GM18508 (cell line): ENCODE data around the gene JPH3.
"Not testable (repeated sequence)": the region's sequence is repeated elsewhere in the genome, so short reads cannot be mapped to it uniquely, and the experiment has no call there.

Experiments used
- ATAC-seq: cut with Tn5 transposase; IDR thresholded peaks from one replicate; pipeline ENCODE4 v1.9.1; 2021; ENCODE audit warnings: moderate number of reproducible peaks; ENCODE audit not compliant: insufficient read depth, unreplicated experiment

Gene JPH3

DNA sequence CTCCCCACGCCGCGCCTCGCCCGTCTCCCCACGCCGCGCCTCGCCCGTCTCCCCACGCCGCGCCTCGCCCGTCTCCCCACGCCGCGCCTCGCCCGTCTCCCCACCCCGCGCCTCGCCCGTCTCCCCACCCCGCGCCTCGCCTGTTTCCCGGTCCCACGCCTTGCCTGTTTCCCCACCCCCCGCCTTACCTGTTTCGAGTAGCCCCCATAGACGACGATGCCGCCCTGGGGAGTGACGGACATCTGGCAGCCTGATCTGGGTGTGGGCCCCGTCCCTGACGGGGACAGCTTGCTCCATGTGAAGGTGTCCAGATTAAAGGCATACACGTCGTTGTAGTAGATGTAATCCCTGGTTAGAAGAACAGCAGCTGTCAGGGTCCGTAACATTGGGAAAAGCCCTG, 124.3 kb downstream of the JPH3 start:
- not testable (repeated sequence) for ATAC-seq

GRCh38 chr16:87727346-87727745, 125.0 kb downstream of the JPH3 start:
- no peak for ATAC-seq

DNA sequence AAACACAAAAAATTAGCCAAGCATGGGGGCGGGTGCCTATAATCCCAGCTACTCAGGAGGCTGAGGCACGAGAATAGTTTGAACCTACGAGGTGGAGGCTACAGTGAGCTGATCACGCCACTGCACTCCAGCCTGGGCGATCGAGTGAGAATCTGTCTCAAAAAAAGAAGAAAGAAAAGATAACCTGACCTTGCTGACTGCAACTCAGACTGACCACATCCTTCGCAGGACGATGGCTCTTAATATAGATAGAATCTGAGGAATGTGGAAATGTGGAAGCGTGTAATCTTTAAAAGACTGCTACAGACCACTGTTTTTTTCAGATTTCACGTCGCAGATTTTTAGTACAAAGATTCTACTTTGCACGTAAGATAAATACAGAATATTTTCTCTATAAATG, 125.7 kb downstream of the JPH3 start:
- ATAC-seq, result no peak

GRCh38 chr16:87729266-87729954, 127.1 kb downstream of the JPH3 start:
- ATAC-seq, result no peak

DNA sequence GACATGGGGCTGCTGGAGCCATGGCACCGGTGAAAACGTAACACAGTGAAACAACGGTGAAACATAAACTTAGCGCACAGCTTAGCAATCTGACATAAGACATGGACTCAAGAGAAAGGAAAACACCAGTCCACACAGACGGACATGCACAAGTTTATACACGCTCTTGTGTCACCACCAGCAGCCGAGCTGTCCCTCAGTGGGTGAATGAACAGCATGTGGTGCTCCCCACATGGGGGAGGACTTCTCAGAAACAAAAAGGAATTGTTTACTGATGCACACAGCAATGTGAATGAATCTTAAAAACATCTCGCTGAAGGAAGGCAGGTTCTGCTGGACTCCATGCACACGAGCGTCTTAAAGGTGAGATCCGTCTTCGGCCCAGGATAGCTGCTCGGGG, 129.3 kb downstream of the JPH3 start:
- no peak for ATAC-seq

- ATAC-seq, result no peak
These were observed 130.9 kb downstream of the JPH3 start for GRCh38 chr16:87733190-87733589.

- no peak for ATAC-seq
These were observed 132.3 kb downstream of the JPH3 start for GRCh38 chr16:87734644-87735043.

GRCh38 chr16:87735270-87736007, 133.1 kb downstream of the JPH3 start:
- ATAC-seq, result no peak

- ATAC-seq, result no peak
These were observed 133.7 kb downstream of the JPH3 start for GRCh38 chr16:87736008-87736382.

DNA sequence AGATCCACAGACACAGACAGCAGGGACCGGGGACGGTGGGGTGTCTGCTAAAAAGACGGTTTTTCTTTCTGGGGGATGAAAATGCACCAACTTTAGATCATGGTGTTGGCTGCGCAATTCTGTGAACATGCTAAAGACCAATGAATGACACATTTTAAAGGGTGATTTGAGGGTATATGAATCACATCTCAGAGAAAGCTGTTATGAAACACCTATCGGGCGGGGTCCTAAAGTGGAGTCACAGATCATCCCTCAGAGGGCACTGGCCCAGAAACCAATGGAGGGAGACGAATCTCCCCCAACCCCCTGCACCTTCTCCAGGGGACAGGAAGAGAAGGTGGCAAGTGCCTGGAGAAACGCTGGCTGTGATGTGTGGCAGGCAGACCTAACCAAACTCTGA, 137.5 kb downstream of the JPH3 start:
- ATAC-seq, result no peak

GRCh38 chr16:87740441-87740840, 138.1 kb downstream of the JPH3 start:
- ATAC-seq, result no peak

DNA sequence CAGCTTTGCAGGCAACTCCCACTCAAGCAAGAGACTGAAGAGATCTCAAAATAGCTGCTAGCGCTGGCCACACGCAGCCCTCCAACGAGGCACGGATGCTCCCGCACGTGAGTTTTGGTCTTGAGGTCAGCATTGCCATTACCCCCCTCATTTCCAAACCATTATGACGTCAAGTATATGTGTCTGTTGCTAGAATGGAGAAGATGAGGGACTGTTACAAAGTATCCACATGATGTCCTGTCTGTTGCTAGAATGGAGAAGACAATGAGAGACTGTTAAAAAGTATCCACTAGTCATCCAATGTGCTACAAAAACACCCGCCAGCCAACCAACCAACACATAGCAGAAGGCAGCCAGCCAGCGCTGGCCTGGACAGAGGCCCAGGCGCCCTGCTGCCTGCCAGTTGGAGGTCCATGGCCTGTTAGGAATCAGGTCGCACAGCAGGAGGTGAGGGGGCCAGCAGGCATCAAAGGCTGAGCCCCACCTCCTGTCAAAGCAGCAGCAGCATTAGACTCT, 138.7 kb downstream of the JPH3 start:
- no peak for ATAC-seq

DNA sequence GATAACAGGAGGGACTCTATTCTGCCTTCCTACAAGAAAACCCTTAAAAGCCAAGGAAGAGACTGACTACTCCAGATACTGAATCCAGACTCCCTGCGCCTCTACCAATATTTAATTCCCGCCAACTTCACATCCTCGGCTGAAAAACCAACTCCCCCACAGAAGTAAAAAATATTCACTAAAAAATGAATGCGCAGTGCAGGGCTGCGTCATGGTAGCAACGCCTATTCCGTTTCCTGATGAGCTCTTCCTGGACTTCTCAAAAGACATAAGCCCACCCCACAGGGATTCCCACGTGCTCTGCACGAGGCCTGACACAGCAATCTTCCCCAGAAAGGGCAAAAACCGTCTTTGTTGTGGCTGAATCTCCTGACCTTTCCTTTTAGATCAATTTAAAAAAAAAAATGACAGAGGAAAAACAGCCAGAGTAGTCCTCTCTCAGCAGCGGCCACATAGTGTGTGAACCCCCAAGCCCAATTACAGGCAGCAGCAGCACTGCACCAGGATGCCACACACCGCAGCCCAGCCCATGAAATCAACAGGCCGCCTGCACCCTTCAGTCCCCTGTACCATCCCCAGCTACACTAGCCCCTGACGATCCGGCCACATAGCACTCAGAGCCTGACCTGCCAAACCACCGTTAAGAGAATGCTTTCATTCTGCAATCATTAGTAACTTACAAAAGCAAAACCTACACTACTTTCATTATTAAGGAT, 139.6 kb downstream of the JPH3 start:
- no peak for ATAC-seq

- ATAC-seq, result no peak
These were observed 140.6 kb downstream of the JPH3 start for GRCh38 chr16:87742781-87743490.

DNA sequence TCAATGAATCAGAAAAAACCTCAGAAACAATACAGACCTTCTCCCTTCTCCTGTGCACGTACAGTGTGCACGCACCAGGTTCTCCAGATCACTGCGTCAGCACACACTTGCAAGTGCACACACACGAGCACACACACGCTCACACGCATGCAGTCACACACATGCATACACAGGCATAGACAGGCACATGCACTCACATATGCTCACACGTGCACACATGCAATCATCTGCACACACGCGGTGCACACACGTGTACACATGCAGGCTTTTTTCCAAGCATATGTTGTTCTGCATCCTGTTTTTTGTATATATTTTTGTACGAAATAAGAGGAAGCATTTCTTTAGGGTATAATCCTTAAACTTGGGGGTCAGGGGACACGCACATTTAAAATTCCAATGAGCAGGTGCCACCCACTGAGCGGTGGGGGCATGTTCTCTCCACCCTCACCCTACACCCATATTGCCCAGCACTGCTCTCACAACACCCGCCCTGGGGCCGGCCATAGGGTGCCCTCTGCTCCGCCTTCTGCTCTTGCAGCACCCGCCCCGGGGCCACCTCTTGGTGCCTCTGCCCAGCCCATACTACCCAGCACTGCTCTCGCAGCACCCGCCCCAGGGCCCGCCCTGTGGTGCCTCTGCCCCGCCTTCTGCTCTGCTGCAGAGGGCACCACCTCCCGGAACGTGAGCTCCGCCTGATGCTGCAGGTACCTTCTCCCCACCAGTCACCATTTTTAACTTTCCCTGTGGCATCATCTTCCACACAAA, 142.6 kb downstream of the JPH3 start:
- ATAC-seq, result no peak

GRCh38 chr16:87746178-87746577, 143.9 kb downstream of the JPH3 start:
- no peak for ATAC-seq
